ENCODE measurements around the gene FGR.
A peak's percentile ranks its signal among the peaks of the same experiment; 100 is the strongest.

Gene FGR

DNA sequence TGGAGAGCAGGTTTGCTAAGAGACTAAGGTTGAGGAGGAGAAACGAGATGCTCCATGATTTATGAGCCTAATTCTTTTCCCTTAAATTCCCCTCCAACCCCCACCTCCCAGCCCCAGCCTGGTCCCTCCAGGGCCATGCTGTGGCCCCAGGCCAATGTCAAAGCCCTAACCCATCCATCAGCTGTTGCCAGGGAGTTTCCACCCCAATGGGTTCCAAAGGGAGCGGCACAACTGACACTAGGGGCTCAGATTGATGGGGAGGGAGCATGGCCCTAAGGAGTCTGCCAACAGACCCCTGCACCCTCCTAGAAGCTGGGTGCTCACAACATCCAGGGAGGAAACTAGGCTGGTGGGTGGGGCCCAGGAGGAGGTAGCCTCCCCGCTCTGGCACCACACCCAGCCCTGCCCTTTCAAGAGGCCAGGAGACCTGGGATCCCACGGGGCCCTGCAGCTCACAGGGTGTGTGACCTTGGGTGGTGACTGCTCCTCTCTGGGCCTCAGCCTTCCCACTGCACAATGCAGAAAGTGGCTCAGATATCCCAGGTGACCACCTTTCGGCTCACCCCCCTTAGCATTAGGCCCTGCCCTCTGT lies 44.0 kb downstream of the FGR start:
- no peak for TF ChIP-seq ESRRG (CRISPR knock-in tag; IDR thresholded peaks at IDR 0.05)
- TF ChIP-seq ZNF565 (CRISPR knock-in tag; conservative IDR thresholded peaks at IDR 0.05; ENCODE audit: low read depth): no peak
- no peak for TF ChIP-seq ZFP3 (CRISPR knock-in tag; IDR thresholded peaks at IDR 0.05)
- no peak for TF ChIP-seq BACH2 (CRISPR knock-in tag; IDR thresholded peaks at IDR 0.05; ENCODE audit: borderline replicate concordance)
- TF ChIP-seq, protein P1, sequence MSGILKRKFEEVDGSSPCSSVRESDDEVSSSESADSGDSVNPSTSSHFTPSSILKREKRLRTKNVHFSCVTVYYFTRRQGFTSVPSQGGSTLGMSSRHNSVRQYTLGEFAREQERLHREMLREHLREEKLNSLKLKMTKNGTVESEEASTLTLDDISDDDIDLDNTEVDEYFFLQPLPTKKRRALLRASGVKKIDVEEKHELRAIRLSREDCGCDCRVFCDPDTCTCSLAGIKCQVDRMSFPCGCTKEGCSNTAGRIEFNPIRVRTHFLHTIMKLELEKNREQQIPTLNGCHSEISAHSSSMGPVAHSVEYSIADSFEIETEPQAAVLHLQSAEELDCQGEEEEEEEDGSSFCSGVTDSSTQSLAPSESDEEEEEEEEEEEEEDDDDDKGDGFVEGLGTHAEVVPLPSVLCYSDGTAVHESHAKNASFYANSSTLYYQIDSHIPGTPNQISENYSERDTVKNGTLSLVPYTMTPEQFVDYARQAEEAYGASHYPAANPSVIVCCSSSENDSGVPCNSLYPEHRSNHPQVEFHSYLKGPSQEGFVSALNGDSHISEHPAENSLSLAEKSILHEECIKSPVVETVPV (CRISPR knock-in tag; IDR thresholded peaks at IDR 0.05): no peak
- TF ChIP-seq ARNTL (CRISPR knock-in tag; IDR thresholded peaks at IDR 0.05; ENCODE audit: borderline replicate concordance, low read depth): no peak
- TF ChIP-seq CSDC2 (CRISPR knock-in tag; IDR thresholded peaks at IDR 0.05): no peak
- TF ChIP-seq ZNF70 (CRISPR knock-in tag; IDR thresholded peaks at IDR 0.05): no peak
- TF ChIP-seq, protein P2, sequence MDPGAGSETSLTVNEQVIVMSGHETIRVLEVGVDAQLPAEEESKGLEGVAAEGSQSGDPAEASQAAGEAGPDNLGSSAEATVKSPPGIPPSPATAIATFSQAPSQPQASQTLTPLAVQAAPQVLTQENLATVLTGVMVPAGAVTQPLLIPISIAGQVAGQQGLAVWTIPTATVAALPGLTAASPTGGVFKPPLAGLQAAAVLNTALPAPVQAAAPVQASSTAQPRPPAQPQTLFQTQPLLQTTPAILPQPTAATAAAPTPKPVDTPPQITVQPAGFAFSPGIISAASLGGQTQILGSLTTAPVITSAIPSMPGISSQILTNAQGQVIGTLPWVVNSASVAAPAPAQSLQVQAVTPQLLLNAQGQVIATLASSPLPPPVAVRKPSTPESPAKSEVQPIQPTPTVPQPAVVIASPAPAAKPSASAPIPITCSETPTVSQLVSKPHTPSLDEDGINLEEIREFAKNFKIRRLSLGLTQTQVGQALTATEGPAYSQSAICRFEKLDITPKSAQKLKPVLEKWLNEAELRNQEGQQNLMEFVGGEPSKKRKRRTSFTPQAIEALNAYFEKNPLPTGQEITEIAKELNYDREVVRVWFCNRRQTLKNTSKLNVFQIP (CRISPR knock-in tag; IDR thresholded peaks at IDR 0.05; ENCODE audit: borderline replicate concordance, low read depth): no peak
- no peak for TF ChIP-seq RARB (CRISPR knock-in tag; IDR thresholded peaks at IDR 0.05)
- TF ChIP-seq ZC3H10 (CRISPR knock-in tag; IDR thresholded peaks at IDR 0.05): no peak
- TF ChIP-seq ZNF8 (CRISPR knock-in tag; IDR thresholded peaks at IDR 0.05): no peak
- TF ChIP-seq TCF4 (CRISPR knock-in tag; IDR thresholded peaks at IDR 0.05; ENCODE audit: borderline replicate concordance): no peak
- no peak for TF ChIP-seq TOX (CRISPR knock-in tag; IDR thresholded peaks at IDR 0.05; ENCODE audit: borderline replicate concordance)
- TF ChIP-seq, protein P3, sequence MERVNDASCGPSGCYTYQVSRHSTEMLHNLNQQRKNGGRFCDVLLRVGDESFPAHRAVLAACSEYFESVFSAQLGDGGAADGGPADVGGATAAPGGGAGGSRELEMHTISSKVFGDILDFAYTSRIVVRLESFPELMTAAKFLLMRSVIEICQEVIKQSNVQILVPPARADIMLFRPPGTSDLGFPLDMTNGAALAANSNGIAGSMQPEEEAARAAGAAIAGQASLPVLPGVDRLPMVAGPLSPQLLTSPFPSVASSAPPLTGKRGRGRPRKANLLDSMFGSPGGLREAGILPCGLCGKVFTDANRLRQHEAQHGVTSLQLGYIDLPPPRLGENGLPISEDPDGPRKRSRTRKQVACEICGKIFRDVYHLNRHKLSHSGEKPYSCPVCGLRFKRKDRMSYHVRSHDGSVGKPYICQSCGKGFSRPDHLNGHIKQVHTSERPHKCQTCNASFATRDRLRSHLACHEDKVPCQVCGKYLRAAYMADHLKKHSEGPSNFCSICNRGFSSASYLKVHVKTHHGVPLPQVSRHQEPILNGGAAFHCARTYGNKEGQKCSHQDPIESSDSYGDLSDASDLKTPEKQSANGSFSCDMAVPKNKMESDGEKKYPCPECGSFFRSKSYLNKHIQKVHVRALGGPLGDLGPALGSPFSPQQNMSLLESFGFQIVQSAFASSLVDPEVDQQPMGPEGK (CRISPR knock-in tag; IDR thresholded peaks at IDR 0.05; ENCODE audit: borderline replicate concordance): no peak
- TF ChIP-seq, protein P4, sequence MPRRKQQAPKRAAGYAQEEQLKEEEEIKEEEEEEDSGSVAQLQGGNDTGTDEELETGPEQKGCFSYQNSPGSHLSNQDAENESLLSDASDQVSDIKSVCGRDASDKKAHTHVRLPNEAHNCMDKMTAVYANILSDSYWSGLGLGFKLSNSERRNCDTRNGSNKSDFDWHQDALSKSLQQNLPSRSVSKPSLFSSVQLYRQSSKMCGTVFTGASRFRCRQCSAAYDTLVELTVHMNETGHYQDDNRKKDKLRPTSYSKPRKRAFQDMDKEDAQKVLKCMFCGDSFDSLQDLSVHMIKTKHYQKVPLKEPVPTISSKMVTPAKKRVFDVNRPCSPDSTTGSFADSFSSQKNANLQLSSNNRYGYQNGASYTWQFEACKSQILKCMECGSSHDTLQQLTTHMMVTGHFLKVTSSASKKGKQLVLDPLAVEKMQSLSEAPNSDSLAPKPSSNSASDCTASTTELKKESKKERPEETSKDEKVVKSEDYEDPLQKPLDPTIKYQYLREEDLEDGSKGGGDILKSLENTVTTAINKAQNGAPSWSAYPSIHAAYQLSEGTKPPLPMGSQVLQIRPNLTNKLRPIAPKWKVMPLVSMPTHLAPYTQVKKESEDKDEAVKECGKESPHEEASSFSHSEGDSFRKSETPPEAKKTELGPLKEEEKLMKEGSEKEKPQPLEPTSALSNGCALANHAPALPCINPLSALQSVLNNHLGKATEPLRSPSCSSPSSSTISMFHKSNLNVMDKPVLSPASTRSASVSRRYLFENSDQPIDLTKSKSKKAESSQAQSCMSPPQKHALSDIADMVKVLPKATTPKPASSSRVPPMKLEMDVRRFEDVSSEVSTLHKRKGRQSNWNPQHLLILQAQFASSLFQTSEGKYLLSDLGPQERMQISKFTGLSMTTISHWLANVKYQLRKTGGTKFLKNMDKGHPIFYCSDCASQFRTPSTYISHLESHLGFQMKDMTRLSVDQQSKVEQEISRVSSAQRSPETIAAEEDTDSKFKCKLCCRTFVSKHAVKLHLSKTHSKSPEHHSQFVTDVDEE (CRISPR knock-in tag; IDR thresholded peaks at IDR 0.05): no peak
- TF ChIP-seq SNAI2 (CRISPR knock-in tag; IDR thresholded peaks at IDR 0.05): no peak
- TF ChIP-seq PPARA (CRISPR knock-in tag; IDR thresholded peaks at IDR 0.05; ENCODE audit: borderline replicate concordance): no peak
- no peak for TF ChIP-seq ISL1 (CRISPR knock-in tag; IDR thresholded peaks at IDR 0.05)
- TF ChIP-seq ZFP30 (CRISPR knock-in tag; IDR thresholded peaks at IDR 0.05): no peak
- ATAC-seq: no peak

DNA sequence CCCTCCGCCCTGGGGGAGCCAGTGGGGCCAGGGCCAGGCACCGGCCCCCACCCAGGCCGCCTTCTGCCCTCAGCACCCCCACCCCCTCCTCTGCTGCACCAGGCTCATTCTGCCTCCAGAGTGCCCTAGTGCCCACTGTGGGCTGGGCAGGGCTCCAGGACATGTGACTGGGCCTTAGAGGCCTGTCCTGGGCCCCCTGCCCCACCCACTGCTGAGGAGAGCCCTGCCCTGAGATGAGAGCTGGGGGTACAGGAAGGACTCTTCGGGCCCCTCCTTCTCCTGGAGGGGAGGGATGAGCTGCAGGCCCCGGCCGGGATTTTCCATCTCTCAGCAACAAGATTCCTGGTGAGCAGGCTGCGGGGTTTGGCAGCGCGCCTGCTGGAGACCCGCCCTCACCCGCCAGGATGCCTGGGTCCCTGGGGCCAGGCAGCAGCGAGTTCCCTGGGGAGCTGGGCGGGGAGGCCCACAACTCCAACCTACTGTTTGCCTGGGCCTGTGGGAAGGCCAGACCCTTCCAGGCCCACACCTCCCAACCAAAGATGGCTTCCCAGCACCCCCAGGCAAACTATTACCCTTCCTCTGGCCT lies 45.1 kb downstream of the FGR start:
- peak; percentile 62 for ATAC-seq
- TF ChIP-seq ESRRG (CRISPR knock-in tag; IDR thresholded peaks at IDR 0.05): no peak
- no peak for TF ChIP-seq ZNF70 (CRISPR knock-in tag; IDR thresholded peaks at IDR 0.05)
- TF ChIP-seq ZNF565 (CRISPR knock-in tag; conservative IDR thresholded peaks at IDR 0.05; ENCODE audit: low read depth): no peak
- TF ChIP-seq, protein P5, sequence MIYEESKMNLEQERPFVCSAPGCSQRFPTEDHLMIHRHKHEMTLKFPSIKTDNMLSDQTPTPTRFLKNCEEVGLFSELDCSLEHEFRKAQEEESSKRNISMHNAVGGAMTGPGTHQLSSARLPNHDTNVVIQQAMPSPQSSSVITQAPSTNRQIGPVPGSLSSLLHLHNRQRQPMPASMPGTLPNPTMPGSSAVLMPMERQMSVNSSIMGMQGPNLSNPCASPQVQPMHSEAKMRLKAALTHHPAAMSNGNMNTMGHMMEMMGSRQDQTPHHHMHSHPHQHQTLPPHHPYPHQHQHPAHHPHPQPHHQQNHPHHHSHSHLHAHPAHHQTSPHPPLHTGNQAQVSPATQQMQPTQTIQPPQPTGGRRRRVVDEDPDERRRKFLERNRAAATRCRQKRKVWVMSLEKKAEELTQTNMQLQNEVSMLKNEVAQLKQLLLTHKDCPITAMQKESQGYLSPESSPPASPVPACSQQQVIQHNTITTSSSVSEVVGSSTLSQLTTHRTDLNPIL (CRISPR knock-in tag; IDR thresholded peaks at IDR 0.05; ENCODE audit: low read depth): no peak
- TF ChIP-seq ZFP30 (CRISPR knock-in tag; IDR thresholded peaks at IDR 0.05): no peak
- TF ChIP-seq TCF4 (CRISPR knock-in tag; IDR thresholded peaks at IDR 0.05; ENCODE audit: borderline replicate concordance): no peak
- TF ChIP-seq, protein P4 (CRISPR knock-in tag; IDR thresholded peaks at IDR 0.05): no peak
- TF ChIP-seq SNAI2 (CRISPR knock-in tag; IDR thresholded peaks at IDR 0.05): no peak
- no peak for TF ChIP-seq ISL1 (CRISPR knock-in tag; IDR thresholded peaks at IDR 0.05)
- TF ChIP-seq ZFP3 (CRISPR knock-in tag; IDR thresholded peaks at IDR 0.05): no peak
- TF ChIP-seq, protein P3 (CRISPR knock-in tag; IDR thresholded peaks at IDR 0.05; ENCODE audit: borderline replicate concordance): no peak
- no peak for TF ChIP-seq CSDC2 (CRISPR knock-in tag; IDR thresholded peaks at IDR 0.05)
- no peak for TF ChIP-seq TOX (CRISPR knock-in tag; IDR thresholded peaks at IDR 0.05; ENCODE audit: borderline replicate concordance)
- TF ChIP-seq BACH2 (CRISPR knock-in tag; IDR thresholded peaks at IDR 0.05; ENCODE audit: borderline replicate concordance): no peak
- no peak for TF ChIP-seq ZNF8 (CRISPR knock-in tag; IDR thresholded peaks at IDR 0.05)
- TF ChIP-seq, protein P2 (CRISPR knock-in tag; IDR thresholded peaks at IDR 0.05; ENCODE audit: borderline replicate concordance, low read depth): no peak
